ENCODE data around the gene TMEM81. TPM values are rescaled to one million over a fixed set of nuclear protein-coding genes. Genes with fewer than 3 reads are reported as not detected.
A peak's percentile ranks its signal among the peaks of the same experiment; 100 is the strongest.

Gene TMEM81
- total and polyA plus RNA-seq, 4 donors: 1.5 to 2.6 (median 2.0) TPM

DNA sequence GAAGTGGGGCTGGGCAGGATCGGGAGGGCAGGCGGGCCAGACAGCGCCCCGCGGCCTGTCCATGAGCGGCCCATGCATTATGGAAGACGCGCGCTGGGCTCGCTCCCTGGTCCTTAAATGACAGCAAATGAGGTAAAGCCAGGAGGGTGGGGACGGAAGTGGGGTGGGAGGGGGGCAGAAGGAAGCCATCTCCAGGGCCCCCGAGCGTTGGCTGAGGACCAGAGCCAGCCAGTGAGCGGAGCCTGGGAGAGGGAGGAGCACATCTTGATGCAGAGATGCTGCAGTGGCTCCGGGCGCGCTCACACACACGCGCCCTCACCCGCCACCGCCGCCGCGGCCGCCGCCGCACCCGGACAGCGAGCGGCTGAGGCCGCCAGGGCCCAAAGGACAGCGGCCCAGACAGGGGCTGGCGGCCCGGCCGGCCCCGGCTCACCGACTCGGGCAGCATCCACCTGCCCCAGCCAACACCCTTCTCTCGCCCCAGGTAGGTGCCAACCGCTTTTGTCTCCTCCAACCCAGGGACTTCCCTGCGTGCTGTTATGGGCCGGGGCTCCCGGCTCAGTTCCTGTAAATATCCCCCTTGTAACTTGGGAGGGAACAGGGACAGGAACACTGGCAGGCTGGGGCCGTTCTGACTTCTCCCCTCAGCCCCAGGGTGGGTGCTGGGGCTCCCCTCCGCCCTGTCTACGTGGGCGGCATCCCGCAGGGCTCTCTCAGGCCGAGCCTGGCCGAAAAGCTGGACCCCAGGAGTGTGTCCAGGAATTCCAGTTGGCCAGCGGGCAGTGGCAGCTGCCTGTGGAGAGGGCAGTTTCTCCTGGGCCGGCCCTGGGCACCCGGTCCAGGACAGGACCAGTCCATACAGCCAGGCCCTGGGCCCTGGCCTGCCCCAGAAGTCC, 41.1 kb downstream of the TMEM81 start, which contains the start of gene CNTN2:
TSS of gene CNTN2 (plus strand) at position 302 of the 896 bp plus-strand sequence. CDS start 9,974 bp downstream, outside the sequence.
- H3K27me3 ChIP-seq (ENCODE audit: control insufficient read depth in 3 of 3, insufficient read depth in 3 of 3, low read length in 2 of 3): peaks cover 16 to 75% (median 41%) of the 10 kb centered on the region in 3 donors
- TF ChIP-seq, protein P1, sequence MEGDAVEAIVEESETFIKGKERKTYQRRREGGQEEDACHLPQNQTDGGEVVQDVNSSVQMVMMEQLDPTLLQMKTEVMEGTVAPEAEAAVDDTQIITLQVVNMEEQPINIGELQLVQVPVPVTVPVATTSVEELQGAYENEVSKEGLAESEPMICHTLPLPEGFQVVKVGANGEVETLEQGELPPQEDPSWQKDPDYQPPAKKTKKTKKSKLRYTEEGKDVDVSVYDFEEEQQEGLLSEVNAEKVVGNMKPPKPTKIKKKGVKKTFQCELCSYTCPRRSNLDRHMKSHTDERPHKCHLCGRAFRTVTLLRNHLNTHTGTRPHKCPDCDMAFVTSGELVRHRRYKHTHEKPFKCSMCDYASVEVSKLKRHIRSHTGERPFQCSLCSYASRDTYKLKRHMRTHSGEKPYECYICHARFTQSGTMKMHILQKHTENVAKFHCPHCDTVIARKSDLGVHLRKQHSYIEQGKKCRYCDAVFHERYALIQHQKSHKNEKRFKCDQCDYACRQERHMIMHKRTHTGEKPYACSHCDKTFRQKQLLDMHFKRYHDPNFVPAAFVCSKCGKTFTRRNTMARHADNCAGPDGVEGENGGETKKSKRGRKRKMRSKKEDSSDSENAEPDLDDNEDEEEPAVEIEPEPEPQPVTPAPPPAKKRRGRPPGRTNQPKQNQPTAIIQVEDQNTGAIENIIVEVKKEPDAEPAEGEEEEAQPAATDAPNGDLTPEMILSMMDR (IDR thresholded peaks at IDR 0.05; ENCODE audit: control extremely low read depth, extremely low read depth): no peak
- 10 to 11% methylated on average over 30 to 53 of the region's 53 CpGs for WGBS, 2 donors
- ATAC-seq (ENCODE audit: insufficient read depth, low FRiP score) (no peak), DNase-seq (peak; percentile 10 to 28 (median 26))
- no peak within 1 kb of the TSS for H3K27ac ChIP-seq (ENCODE audit: low read depth in 1 of 2, low read length in 1 of 2)
- peaks cover 0 to 4% (median 0%) of the 10 kb centered on the region in 5 donors for H3K4me1 ChIP-seq (ENCODE audit: control insufficient read depth in 5 of 5, insufficient read depth in 5 of 5, low read length in 5 of 5)
- no peak within 1 kb of the TSS for H3K9ac ChIP-seq (ENCODE audit: insufficient read depth in 1 of 2, low read length in 2 of 2)
- H3K4me3 ChIP-seq: no peak within 1 kb of the TSS
- no peaks in the 10 kb centered on the region for H3K9me3 ChIP-seq (ENCODE audit: control insufficient read depth in 4 of 4, insufficient read depth in 3 of 4, low read length in 3 of 4)
- no peaks in the 10 kb centered on the region for H3K36me3 ChIP-seq (ENCODE audit: control insufficient read depth in 4 of 4, insufficient read depth in 4 of 4, low read length in 4 of 4)

DNA sequence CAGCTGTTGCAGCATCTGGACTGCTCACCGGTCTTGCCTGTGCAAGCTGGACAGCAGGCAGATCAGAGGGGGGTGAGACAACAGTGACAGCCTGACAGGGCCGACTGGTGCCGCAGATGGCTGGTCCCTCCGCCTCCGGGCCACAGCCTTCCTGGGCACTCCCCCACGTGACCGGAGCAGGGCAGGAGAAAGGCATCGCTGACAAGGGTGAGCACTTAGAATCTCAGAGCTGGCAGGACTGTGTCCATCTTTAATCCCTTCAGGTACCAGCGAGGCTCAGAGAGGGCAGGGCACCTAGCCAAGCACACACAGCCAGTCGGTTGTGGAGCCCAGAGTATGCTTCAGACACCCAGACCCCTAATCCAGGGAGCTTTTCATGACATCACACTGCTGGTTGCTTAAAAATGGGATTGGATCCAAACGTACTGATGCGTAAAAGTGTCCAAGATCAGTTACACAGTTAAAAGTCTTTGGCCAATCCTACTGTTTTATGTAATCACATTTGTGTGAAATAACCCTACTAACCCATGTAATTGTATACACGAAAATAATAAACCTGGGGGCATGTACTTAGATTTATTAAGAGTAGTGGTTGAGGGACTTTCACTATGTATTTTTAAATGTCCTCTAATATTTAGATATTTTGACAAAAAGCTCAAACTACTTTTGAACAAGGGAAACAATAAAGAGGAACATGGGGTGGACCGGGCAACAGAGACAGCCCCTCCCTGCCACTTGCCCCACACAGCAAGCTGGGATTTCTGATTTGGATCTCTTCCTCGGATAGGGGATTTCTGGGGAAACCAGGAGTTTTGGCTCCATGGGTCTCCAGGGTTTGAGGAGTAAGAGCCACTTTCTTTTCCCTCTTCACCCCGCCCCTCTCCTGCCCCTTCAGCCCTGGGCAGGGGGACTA, 42.0 kb downstream of the TMEM81 start:
- 64 to 69% methylated on average over 16 of the region's 16 CpGs for WGBS, 2 donors
- Histone ChIP-seq H3K9me3 (ENCODE audit: control insufficient read depth in 4 of 4, insufficient read depth in 3 of 4, low read length in 3 of 4) (no peaks in the 10 kb centered on the region), H3K4me3 (no peak overlapping the region), H3K4me1 (ENCODE audit: control insufficient read depth in 5 of 5, insufficient read depth in 5 of 5, low read length in 5 of 5) (peaks cover 0 to 4% (median 0%) of the 10 kb centered on the region in 5 donors), H3K36me3 (ENCODE audit: control insufficient read depth in 4 of 4, insufficient read depth in 4 of 4, low read length in 4 of 4) (no peaks in the 10 kb centered on the region), H3K9ac (ENCODE audit: insufficient read depth in 1 of 2, low read length in 2 of 2) (no peak overlapping the region), H3K27ac (ENCODE audit: low read depth in 1 of 2, low read length in 1 of 2) (no peak overlapping the region), H3K27me3 (ENCODE audit: control insufficient read depth in 3 of 3, insufficient read depth in 3 of 3, low read length in 2 of 3) (peaks cover 16 to 69% (median 39%) of the 10 kb centered on the region in 3 donors)
- DNase-seq (peak in 2 of 3 donors; percentile 13 to 25), ATAC-seq (ENCODE audit: insufficient read depth, low FRiP score) (no peak)
- TF ChIP-seq, protein P1 (IDR thresholded peaks at IDR 0.05; ENCODE audit: control extremely low read depth, extremely low read depth): no peak

DNA sequence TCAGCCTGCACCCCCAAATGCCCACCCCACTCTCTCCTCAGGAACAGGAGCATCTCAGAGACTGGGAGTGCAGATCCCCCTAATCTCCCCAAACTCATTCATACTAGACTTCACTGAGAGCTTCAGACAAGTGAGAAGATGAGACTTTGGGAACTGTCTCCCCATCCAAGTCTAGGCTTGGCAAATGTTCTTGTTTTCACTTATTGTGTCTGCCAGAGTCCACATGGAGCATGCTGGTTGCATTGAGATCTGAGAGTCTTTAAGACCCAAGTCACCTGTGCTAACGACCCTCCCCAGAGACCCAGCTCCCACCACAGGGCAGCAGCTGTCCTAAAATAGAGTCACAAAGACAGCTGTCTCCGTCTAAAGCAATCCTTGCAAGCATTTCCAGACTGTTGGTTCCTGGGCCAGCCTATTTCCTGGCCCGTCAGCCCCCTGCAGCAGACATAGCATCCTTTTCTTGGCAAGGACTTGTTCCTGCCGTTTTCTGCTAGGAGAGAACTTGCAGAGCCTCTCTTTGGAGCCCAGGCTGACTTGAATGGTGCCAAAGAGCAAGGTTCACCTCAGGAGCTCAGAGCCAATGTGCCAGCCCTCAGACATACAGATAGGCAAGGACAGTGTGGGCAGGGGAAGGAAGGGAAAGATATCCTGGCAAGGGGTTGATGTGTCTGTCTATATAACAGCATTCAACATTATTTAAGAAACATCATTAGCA, 43.1 kb downstream of the TMEM81 start:
- no peaks in the 10 kb centered on the region for H3K36me3 ChIP-seq (ENCODE audit: control insufficient read depth in 4 of 4, insufficient read depth in 4 of 4, low read length in 4 of 4)
- H3K9me3 ChIP-seq (ENCODE audit: control insufficient read depth in 4 of 4, insufficient read depth in 3 of 4, low read length in 3 of 4): no peaks in the 10 kb centered on the region
- DNase-seq: no peak
- no peak overlapping the region for H3K4me3 ChIP-seq
- 37 to 52% methylated on average over 4 of the region's 4 CpGs for WGBS, 2 donors
- ATAC-seq (ENCODE audit: insufficient read depth, low FRiP score): no peak
- no peak overlapping the region for H3K9ac ChIP-seq (ENCODE audit: insufficient read depth in 1 of 2, low read length in 2 of 2)
- peaks cover 0 to 4% (median 0%) of the 10 kb centered on the region in 5 donors for H3K4me1 ChIP-seq (ENCODE audit: control insufficient read depth in 5 of 5, insufficient read depth in 5 of 5, low read length in 5 of 5)
- H3K27ac ChIP-seq (ENCODE audit: low read depth in 1 of 2, low read length in 1 of 2): no peak overlapping the region
- TF ChIP-seq, protein P1 (IDR thresholded peaks at IDR 0.05; ENCODE audit: control extremely low read depth, extremely low read depth): no peak
- H3K27me3 ChIP-seq (ENCODE audit: control insufficient read depth in 3 of 3, insufficient read depth in 3 of 3, low read length in 2 of 3): peaks cover 16 to 60% (median 33%) of the 10 kb centered on the region in 3 donors
